Mucosa of gallbladder (tissue), 1 donor: Measurements from ENCODE around the gene SLCO4A1. TPM values are rescaled to one million over a fixed set of nuclear protein-coding genes. Genes with fewer than 3 reads are reported as not detected.

ENCODE experiments used
- DNase-seq: peaks from one replicate; pipeline ENCODE4 v3.0.0-alpha.2; 2020; ENCODE audit warnings: low spot score
- total RNA-seq: library from RNA; stranded (reverse); gene quantifications from one replicate; pipeline ENCODE4 v1.2.1, GENCODE V29; 2021
- donor health status: DM: no; HTN: no; CAD: no.

Gene SLCO4A1
- total RNA-seq, 1 donor from 2014 or later = 5.9 TPM

- DNase-seq = peak; percentile 68
These were observed 43.7 kb downstream of the SLCO4A1 start for GRCh38 chr20:62685781-62686555.

- no peak for DNase-seq
These were observed 44.8 kb downstream of the SLCO4A1 start for GRCh38 chr20:62686869-62687830.

- no peak for DNase-seq
These were observed 45.8 kb downstream of the SLCO4A1 start for GRCh38 chr20:62688083-62688482.

GRCh38 chr20:62688855-62689460 is 46.7 kb downstream of the SLCO4A1 start:
- DNase-seq = no peak

GRCh38 chr20:62689861-62690260 is 47.6 kb downstream of the SLCO4A1 start:
- no peak for DNase-seq

- no peak for DNase-seq
These were observed 48.0 kb downstream of the SLCO4A1 start for GRCh38 chr20:62690261-62690820.

GRCh38 chr20:62691487-62691886 is 49.2 kb downstream of the SLCO4A1 start:
- no peak for DNase-seq

GRCh38 chr20:62692176-62692575 is 49.9 kb downstream of the SLCO4A1 start:
- DNase-seq = no peak

- DNase-seq = no peak
These were observed 50.7 kb downstream of the SLCO4A1 start for GRCh38 chr20:62692801-62693523.

GRCh38 chr20:62693524-62693922 is 51.2 kb downstream of the SLCO4A1 start:
- DNase-seq = no peak

- no peak for DNase-seq
These were observed 51.8 kb downstream of the SLCO4A1 start for GRCh38 chr20:62694106-62694505.

- no peak for DNase-seq
These were observed 52.6 kb downstream of the SLCO4A1 start for GRCh38 chr20:62694868-62695267.

- no peak for DNase-seq
These were observed 53.4 kb downstream of the SLCO4A1 start for GRCh38 chr20:62695448-62696414.

- DNase-seq = no peak
These were observed 54.2 kb downstream of the SLCO4A1 start for GRCh38 chr20:62696434-62696957.

- no peak for DNase-seq
These were observed 54.7 kb downstream of the SLCO4A1 start for GRCh38 chr20:62696989-62697388.

- no peak for DNase-seq
These were observed 55.2 kb downstream of the SLCO4A1 start for GRCh38 chr20:62697468-62697912.

GRCh38 chr20:62698231-62698630 is 55.9 kb downstream of the SLCO4A1 start:
- no peak for DNase-seq

- DNase-seq = no peak
These were observed 57.0 kb downstream of the SLCO4A1 start for GRCh38 chr20:62699296-62699695.

GRCh38 chr20:62699741-62700140 is 57.4 kb downstream of the SLCO4A1 start:
- DNase-seq = no peak
